ENCODE measurements around the gene TNS4.
A peak's percentile ranks its signal among the peaks of the same experiment; 100 is the strongest.

The TNS4 gene

DNA sequence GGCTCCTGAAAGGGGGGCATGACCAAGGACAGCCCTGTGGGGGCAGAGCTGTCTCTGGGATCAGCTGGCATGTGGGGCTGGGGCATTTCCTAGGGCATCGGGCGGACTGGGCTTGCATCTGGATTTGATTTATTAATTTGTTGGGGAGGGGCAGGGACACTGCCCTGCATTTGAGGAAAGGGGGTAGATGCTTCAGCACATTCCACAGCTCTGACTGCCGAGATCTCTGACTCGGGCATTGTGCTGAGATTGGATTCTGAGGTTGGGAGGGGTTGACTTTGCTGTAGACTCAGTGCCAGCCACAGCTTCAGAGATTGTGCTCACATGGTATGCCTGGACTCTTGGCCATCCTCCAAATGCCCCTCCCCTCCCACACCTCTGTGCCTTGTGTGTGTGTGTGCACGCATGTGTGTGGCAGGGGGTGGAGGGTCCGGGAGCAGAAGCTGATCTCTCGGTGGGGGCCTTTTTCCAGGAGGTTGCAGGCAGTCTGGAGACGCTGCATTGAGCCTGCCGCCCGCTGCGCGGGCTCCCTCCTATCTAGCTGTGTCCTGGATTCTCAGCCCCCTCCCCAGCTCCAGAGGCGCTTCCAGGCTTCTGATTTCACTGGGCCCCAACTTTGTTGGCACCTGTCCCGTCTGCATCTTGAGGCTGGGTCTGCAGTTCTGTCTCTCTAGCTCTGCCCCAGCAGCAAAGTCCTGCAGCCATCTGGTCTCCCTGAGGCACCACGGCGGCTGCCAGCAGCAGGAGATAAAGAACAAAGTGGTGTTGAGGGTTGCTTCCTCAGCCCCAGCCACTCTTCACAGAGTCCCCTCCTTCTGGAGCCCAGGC is 43.2 kb downstream of the TNS4 start:
- H3K27ac Mint-ChIP-seq: no peak overlapping the region
- ATAC-seq: no peak
- H3K4me3 Mint-ChIP-seq: no peak overlapping the region
- DNase-seq: no peak
- no peaks in the 10 kb centered on the region for H3K27me3 Mint-ChIP-seq
- H3K36me3 Mint-ChIP-seq (ENCODE audit: low read depth): no peaks in the 10 kb centered on the region
- H3K9me3 Mint-ChIP-seq: no peaks in the 10 kb centered on the region
- no peaks in the 10 kb centered on the region for H3K4me1 Mint-ChIP-seq

DNA sequence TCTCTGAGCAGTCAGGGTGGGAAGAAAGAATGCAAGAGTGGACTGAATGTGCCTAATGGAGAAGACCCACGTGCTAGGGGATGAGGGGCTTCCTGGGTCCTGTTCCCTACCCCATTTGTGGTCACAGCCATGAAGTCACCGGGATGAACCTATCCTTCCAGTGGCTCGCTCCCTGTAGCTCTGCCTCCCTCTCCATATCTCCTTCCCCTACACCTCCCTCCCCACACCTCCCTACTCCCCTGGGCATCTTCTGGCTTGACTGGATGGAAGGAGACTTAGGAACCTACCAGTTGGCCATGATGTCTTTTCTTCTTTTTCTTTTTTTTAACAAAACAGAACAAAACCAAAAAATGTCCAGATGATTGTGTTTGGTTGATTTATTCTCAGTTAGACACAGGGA is 44.1 kb downstream of the TNS4 start:
- H3K4me3 Mint-ChIP-seq: no peak overlapping the region
- no peaks in the 10 kb centered on the region for H3K9me3 Mint-ChIP-seq
- H3K27ac Mint-ChIP-seq: no peak overlapping the region
- H3K27me3 Mint-ChIP-seq: no peaks in the 10 kb centered on the region
- H3K36me3 Mint-ChIP-seq (ENCODE audit: low read depth): no peaks in the 10 kb centered on the region
- no peak for ATAC-seq
- H3K4me1 Mint-ChIP-seq: peaks cover 5% of the 10 kb centered on the region
- DNase-seq: no peak

DNA sequence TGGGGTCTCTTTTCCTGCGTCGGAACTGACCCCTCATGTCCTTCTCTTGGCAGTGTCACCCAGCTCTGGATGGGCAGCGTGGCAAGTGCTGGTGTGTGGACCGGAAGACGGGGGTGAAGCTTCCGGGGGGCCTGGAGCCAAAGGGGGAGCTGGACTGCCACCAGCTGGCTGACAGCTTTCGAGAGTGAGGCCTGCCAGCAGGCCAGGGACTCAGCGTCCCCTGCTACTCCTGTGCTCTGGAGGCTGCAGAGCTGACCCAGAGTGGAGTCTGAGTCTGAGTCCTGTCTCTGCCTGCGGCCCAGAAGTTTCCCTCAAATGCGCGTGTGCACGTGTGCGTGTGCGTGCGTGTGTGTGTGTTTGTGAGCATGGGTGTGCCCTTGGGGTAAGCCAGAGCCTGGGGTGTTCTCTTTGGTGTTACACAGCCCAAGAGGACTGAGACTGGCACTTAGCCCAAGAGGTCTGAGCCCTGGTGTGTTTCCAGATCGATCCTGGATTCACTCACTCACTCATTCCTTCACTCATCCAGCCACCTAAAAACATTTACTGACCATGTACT is 44.9 kb downstream of the TNS4 start:
- peaks cover 11% of the 10 kb centered on the region for H3K4me1 Mint-ChIP-seq
- H3K9me3 Mint-ChIP-seq: no peaks in the 10 kb centered on the region
- DNase-seq: no peak
- no peak overlapping the region for H3K4me3 Mint-ChIP-seq
- H3K27ac Mint-ChIP-seq: no peak overlapping the region
- H3K27me3 Mint-ChIP-seq: no peaks in the 10 kb centered on the region
- no peak for ATAC-seq
- no peaks in the 10 kb centered on the region for H3K36me3 Mint-ChIP-seq (ENCODE audit: low read depth)

DNA sequence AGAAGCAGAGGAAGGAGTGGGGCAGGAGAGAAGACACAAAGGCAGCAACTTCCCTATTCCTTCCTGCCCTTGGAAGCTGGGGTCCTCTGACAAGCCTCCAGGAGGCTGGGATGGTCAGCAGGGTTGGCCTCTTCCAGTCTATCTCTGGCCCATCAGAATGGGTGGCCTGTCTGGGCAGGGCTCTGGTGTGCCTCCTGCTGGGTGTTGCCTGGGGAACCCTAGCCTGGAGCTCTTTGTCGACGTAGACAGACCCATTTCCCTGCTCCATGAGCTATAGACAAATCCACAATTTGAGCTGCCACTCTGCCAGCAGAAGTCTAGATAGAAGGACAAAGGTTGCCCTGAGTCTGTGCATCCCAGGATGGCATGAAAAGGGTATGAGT is 46.8 kb downstream of the TNS4 start:
- H3K27ac Mint-ChIP-seq: no peak overlapping the region
- no peaks in the 10 kb centered on the region for H3K36me3 Mint-ChIP-seq (ENCODE audit: low read depth)
- DNase-seq: no peak
- H3K4me3 Mint-ChIP-seq: no peak overlapping the region
- no peaks in the 10 kb centered on the region for H3K27me3 Mint-ChIP-seq
- ATAC-seq: no peak
- no peaks in the 10 kb centered on the region for H3K9me3 Mint-ChIP-seq
- peaks cover 11% of the 10 kb centered on the region for H3K4me1 Mint-ChIP-seq

DNA sequence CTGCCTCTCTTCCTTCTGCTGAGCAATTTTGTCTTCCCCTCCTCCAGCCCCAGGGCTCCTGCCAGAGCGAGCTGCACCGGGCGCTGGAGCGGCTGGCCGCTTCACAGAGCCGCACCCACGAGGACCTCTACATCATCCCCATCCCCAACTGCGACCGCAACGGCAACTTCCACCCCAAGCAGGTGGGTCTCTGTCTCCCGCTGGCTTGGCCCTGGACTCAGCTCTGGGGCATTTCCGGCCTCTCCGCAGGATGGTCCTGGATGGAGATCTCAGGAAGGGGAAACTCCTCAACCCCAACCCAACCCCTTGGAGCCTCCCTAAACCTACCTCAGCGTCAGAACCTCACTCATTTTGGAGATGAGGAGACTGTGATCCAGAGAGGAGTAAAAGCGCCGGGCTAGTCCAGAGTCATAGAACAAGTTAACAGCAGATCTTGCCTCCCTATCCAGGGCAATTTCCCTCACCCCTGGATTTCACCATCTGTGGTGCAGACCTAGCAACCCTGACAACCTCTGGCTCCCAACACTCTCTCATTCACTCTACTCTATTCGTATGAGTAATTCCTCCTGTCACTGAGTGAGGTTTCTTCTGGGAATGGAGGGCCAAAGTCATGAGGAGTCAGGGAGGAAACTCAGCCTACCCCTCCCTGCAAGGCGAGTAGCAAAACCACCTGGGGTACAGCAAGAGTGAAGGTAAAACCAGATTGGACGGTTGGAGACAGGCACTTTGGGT is 47.4 kb downstream of the TNS4 start:
- H3K9me3 Mint-ChIP-seq: no peaks in the 10 kb centered on the region
- no peaks in the 10 kb centered on the region for H3K36me3 Mint-ChIP-seq (ENCODE audit: low read depth)
- no peak for DNase-seq
- peaks cover 11% of the 10 kb centered on the region for H3K4me1 Mint-ChIP-seq
- H3K4me3 Mint-ChIP-seq: no peak overlapping the region
- H3K27me3 Mint-ChIP-seq: no peaks in the 10 kb centered on the region
- ATAC-seq: no peak
- no peak overlapping the region for H3K27ac Mint-ChIP-seq

DNA sequence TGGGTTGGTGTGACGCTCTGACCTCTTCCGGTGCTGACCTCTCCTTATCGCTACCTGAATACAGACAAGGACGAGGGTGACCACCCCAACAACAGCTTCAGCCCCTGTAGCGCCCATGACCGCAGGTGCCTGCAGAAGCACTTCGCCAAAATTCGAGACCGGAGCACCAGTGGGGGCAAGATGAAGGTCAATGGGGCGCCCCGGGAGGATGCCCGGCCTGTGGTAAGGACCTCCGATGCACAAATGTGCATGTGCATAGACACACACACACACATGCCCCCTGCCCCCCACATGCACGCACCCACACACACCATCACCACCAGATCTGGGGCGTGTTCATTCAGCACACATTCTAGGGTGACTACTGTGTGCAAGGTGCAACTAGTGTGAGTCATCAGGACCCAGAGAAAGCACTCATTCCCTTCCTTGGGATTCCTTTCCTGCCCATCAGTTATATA is 48.5 kb downstream of the TNS4 start:
- Mint-ChIP-seq H3K4me1 (peaks cover 16% of the 10 kb centered on the region), H3K36me3 (ENCODE audit: low read depth) (no peaks in the 10 kb centered on the region), H3K4me3 (no peak overlapping the region), H3K27ac (no peak overlapping the region), H3K27me3 (no peaks in the 10 kb centered on the region), H3K9me3 (no peaks in the 10 kb centered on the region)
- DNase-seq: no peak
- ATAC-seq: no peak

DNA sequence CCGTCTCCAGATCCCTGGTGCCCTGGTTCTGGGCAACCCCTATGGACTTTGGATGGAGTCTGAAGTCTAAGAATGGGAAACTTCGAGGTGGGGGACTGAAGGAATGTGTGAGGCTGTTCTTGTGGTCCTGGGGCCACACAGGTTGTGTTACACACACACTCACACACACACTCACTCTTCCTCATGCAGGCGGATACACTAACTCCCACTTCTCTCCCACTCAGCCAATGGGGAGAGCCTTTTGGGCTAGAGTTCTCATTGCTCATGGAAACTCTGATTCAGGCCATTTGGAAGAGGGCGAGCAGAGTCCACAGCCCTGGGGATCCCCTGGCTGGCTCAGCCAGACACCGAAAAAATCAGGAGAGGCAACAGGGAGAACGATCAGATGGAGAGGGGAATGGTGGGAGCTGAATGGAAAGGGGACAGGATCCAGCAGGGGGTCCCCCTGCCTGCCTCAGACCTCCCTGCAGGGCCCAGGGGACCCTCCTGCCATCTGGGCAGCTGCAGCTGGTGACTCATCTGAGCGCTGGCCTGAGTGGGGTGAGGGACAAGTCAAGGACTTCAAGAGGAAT is 49.1 kb downstream of the TNS4 start:
- DNase-seq: peak; percentile 30
- no peak overlapping the region for H3K4me3 Mint-ChIP-seq
- H3K27ac Mint-ChIP-seq: peak overlapping the region; percentile 71
- peak; percentile 81 for ATAC-seq
- no peaks in the 10 kb centered on the region for H3K27me3 Mint-ChIP-seq
- no peaks in the 10 kb centered on the region for H3K9me3 Mint-ChIP-seq
- H3K36me3 Mint-ChIP-seq (ENCODE audit: low read depth): no peaks in the 10 kb centered on the region
- peaks cover 20% of the 10 kb centered on the region for H3K4me1 Mint-ChIP-seq

DNA sequence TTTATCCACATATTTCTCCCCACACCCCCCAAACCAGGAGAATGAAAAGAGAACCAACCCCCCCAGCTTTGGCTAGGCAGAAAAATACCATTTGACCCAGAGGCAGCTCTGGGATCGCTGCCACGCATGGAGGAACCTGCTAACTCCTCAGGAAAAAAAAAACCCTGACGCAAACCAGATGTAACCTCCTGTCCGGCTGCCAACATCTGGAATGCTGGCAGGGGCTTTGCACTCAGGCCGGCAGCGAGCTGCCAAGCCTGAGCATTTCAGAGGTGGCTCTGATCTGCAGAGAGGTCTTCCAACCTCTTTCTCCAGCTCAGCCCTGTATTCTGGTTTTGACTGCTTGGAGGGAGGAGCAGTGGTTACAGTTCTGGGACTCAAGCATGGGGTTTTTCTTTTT is 50.0 kb downstream of the TNS4 start:
- Mint-ChIP-seq H3K4me1 (peaks cover 24% of the 10 kb centered on the region), H3K27ac (no peak overlapping the region), H3K27me3 (peaks cover 2% of the 10 kb centered on the region), H3K9me3 (no peaks in the 10 kb centered on the region), H3K36me3 (ENCODE audit: low read depth) (no peaks in the 10 kb centered on the region), H3K4me3 (no peak overlapping the region)
- no peak for ATAC-seq
- no peak for DNase-seq

DNA sequence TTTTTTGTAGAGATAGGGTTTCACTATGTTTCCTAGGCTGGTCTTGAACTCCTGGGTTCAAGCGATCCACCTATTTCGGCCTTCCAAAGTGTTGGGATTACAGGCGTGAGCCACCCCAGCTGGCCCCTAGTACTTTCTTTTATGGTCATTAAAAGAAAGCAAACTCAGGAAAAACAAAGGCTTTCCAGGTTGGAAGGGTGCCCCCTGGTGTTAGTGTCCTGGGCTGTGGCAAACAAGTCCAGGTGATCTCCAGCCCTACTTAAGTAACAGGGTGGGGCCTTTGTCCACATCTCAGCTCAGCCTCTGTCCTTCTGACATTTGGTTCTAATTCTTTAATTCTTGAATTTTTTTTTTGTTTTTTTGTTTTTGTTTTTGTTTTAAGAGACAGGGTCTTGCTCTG is 51.2 kb downstream of the TNS4 start:
- Mint-ChIP-seq H3K4me3 (no peak overlapping the region), H3K27ac (no peak overlapping the region), H3K9me3 (no peaks in the 10 kb centered on the region), H3K27me3 (peaks cover 2% of the 10 kb centered on the region), H3K36me3 (ENCODE audit: low read depth) (no peaks in the 10 kb centered on the region), H3K4me1 (peaks cover 31% of the 10 kb centered on the region)
- DNase-seq (peak; percentile 57), ATAC-seq (no peak)

DNA sequence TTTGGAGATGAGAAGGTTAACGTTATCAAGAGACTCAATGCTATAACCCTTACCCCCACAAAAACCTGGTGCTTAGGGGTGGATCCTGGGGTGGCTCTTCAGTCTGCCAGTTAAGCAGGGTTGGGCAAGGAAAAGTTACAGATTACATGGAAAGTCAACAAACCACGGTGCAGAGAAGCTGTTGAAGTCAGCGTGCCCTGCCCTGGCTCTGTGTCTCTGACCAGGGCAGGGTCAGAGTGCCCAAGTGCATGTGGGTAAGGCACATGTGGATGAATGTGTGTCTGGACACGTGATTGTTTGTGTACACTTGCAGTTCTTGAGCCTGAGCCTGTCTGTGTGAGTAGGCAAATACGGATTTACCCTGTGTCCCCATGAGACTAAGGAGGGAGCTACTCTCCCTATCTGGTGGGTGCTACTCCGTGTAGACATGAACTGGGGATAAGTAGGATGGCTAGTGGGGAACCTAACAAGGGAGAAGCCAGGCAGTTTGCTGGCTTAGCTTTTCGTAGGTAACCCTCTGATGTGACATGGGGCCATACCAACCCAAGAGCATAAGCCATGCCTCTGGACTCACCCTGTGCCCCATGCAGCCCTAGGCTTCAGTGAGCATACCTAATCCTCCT is 52.7 kb downstream of the TNS4 start:
- Mint-ChIP-seq H3K4me3 (no peak overlapping the region), H3K4me1 (peaks cover 45% of the 10 kb centered on the region), H3K27me3 (peaks cover 6% of the 10 kb centered on the region), H3K27ac (no peak overlapping the region), H3K9me3 (no peaks in the 10 kb centered on the region), H3K36me3 (ENCODE audit: low read depth) (no peaks in the 10 kb centered on the region)
- DNase-seq (no peak), ATAC-seq (no peak)

DNA sequence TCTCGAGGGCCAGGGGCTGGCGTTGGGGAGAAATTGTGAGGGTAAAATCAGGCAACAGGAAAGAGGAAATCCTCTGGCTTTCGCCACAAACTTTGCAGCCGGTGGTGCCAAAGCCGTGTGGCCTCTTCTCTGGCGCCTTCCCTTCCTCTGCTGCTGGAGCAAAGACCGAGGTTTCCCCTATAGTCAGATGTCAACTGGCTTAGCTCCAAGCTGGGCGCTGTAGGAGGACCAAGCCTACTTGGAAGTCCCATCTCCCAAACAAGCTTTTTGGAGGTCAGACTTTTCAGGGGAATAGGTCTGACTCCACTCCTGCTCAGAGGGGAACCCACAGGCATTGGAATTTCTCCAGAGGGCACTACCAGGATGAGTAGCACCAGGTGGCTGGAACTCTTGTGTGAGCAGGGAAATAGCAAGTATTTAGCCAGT is 53.2 kb downstream of the TNS4 start:
- peaks cover 6% of the 10 kb centered on the region for H3K27me3 Mint-ChIP-seq

DNA sequence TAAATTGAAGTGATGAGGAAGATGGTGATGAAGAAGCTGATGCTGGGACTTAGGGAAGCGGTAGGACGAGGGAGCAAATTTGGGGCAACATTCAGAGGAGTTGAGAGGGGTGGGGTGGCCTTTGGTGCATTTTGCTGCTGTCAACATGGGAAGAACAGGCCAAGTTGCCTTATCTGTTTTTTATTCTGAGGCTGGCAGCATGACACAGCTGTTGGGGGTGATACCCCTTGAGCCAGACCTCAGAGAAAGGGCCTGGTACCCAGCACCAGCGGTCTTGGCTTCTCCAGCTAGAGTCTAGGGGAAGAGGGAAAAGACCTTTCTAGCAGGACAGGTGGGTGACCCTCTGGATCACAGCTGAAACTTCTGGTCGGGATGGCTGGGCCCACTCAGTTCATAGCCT is 53.6 kb downstream of the TNS4 start:
- Mint-ChIP-seq H3K4me3 (no peak overlapping the region), H3K36me3 (ENCODE audit: low read depth) (no peaks in the 10 kb centered on the region), H3K27me3 (peaks cover 6% of the 10 kb centered on the region), H3K4me1 (peaks cover 45% of the 10 kb centered on the region), H3K27ac (no peak overlapping the region), H3K9me3 (no peaks in the 10 kb centered on the region)
- DNase-seq (no peak), ATAC-seq (no peak)

More for the DNA sequence above, 53.2 kb downstream of the TNS4 start:
- Mint-ChIP-seq H3K36me3 (ENCODE audit: low read depth) (no peaks in the 10 kb centered on the region), H3K4me3 (no peak overlapping the region), H3K27ac (no peak overlapping the region), H3K4me1 (peaks cover 46% of the 10 kb centered on the region), H3K9me3 (no peaks in the 10 kb centered on the region)
- ATAC-seq (no peak), DNase-seq (no peak)

DNA sequence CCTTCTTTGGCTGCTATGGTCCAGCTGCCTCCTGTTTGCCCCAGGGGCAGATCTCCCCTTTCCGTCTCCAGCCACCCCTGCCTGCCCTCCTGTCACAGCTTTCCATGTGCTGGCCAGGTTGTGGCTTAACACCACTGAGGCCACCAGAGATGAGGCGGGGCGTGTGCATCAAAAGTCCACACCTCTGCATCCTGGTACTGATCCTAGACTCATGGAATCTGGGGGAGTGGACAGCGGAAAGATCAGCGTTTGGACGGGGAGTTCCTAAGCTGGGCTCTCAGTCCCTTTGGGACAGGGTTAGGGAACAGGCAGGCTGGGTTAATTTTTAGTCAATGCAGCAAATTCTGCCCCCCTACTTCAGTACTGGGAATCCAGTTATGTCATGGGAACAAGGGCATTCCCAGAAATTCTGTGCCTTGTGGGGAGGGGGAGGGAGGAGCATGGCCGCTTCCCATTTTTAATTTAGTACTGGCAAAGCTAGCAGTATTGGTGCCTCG is 54.2 kb downstream of the TNS4 start:
- Mint-ChIP-seq H3K36me3 (ENCODE audit: low read depth) (no peaks in the 10 kb centered on the region), H3K4me3 (no peak overlapping the region), H3K4me1 (peaks cover 42% of the 10 kb centered on the region), H3K27ac (no peak overlapping the region), H3K9me3 (no peaks in the 10 kb centered on the region), H3K27me3 (peaks cover 10% of the 10 kb centered on the region)
- no peak for ATAC-seq
- no peak for DNase-seq

DNA sequence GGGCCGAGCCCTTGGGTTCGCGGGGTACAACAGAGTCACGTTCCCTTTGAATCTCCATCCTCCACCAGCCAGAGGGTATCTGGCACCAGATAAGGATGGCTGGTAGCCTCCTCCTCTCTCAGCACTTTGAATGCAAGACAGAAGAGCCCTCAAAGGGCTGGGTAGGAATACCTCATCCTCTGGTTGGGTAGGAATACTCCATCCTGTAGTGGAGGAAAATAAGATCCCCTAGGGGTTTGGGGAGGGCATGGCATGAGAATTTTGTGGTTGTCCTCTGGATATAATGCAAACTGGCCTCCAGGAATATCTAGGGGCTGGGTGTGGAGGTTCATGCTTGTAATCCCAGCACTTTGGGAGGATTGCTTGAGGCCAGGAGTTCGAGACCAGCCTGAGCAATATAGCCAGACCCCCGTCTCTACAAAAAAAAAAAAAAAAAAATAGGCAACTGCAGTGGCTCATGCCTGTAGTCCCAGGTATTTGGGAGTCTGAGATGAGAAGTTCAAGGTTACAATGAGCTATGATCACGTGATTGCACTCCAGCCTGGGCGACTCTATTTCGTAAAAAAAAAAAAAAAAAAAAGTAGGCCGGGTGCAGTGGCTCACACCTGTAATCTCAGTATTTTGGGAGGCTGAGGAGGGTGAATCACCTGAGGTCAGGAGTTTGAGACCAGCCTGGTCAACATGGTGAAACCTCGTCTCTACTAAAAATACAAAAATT is 55.5 kb downstream of the TNS4 start:
- Mint-ChIP-seq H3K4me1 (peaks cover 41% of the 10 kb centered on the region), H3K27me3 (peaks cover 10% of the 10 kb centered on the region), H3K9me3 (no peaks in the 10 kb centered on the region), H3K27ac (no peak overlapping the region), H3K4me3 (no peak overlapping the region), H3K36me3 (ENCODE audit: low read depth) (no peaks in the 10 kb centered on the region)
- ATAC-seq: no peak
- DNase-seq: no peak

All from activated naive CD8-positive, alpha-beta T cell treated with anti-CD3 and anti-CD28 coated beads, Interleukin-2, amount 50 U/mL, for 24 hours (primary cell).